ENCODE measurements around the gene G3BP1.
A peak's percentile ranks its signal among the peaks of the same experiment; 100 is the strongest.
"Not testable (repeated sequence)": the region's sequence is repeated elsewhere in the genome, so short reads cannot be mapped to it uniquely, and the experiment has no call there.

G3BP1 gene

DNA sequence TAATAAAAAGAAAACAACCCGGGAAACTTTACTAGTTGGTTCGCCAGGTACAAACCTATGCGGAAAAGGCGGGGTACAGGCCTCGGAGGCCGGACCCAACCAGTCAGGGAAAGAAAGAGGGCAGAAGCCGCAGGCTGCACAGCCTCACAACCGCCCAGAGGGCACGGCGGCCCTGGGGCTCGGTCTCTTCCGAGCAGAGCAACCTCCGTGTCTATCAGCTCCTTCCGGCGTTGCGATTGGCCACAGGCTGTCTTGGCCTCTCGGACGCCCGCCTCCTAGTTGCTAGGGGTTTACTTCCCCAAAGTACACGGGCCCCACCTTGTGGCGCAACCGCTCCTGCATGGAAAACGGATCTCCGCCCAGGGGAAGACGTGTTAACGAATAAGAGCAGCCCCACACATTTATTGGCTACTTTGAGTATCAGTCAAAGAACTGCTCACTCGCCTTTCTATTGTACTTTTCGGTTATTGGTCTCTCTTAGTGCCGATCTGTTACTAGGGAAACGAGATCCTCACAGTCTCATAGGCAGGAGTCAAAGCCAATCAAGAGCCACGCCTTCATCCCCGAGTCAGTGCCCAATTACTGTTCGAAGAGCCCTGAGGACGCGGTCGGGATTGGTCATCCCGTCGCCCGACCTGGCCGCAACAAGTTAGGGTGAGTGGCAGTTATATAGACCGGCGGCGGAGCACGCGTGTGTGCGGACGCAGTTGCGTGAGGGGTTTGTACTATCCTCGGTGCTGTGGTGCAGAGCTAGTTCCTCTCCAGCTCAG is at the start of gene G3BP1:
TSS of gene G3BP1 (plus strand) at position 696 of the 770 bp plus-strand sequence. CDS start 14,667 bp downstream, outside the sequence.
- DNase-seq = peak; percentile 98

DNA sequence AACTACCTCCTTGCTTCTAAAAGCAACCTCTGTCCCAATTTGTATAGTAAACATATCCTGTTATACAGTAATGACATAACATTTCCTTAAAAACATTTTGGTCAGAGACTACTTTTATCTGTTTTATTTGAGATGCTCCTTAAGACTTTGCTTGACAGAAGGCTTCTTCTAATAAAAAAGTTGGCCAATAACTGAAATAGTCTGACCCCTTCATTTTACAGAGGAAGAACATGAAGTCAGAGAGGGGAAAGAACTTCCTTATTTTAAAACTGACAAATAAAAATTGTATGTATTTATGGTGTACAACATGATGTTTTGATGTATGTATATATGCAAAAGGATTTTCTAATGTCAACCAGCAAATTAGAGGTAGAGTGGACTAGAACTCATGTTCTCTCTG is 49.2 kb upstream of the G3BP1 start:
- no peak for DNase-seq

- no peak for DNase-seq
Observed at GRCh38 chr5:151724360-151724759, 47.4 kb upstream of the G3BP1 start.

DNA sequence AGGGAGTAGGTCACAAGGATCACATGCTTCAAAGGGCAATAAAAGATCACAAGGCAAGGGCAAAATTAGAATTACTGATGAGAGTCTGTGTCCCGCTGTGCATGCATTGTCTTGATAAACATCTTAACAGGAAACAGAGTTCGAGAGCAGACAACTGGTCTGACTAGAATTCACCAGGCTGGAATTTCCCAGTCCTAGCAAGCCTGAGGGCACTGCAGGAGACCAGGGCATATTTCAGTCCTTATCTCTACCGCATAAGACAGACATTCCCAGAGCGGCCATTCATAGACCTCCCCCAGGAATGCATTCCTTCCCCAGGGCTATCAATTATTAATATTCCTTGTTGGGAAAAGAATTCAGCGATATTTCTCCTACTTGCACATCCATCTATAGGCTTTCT is 42.2 kb upstream of the G3BP1 start:
- DNase-seq = not testable (repeated sequence)

DNA sequence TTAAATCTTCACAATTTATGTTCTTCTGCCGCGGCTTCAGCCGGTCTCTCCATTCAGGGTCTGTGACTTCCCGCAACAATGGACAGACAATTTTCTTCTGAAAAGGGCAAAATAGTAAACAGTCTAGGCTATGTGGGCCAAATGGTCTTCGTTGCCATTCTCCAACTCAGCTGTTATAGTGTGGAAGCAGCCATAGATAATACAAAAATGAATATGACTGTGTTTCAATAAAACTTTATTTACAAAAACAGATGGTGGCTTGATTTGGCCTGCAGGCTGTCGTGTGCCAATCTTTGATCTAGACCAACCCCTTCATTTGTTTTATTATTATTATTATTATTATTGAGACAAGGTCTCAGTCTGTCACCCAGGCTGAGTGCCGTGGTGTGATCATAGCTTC is 41.4 kb upstream of the G3BP1 start:
- no peak for DNase-seq

DNA sequence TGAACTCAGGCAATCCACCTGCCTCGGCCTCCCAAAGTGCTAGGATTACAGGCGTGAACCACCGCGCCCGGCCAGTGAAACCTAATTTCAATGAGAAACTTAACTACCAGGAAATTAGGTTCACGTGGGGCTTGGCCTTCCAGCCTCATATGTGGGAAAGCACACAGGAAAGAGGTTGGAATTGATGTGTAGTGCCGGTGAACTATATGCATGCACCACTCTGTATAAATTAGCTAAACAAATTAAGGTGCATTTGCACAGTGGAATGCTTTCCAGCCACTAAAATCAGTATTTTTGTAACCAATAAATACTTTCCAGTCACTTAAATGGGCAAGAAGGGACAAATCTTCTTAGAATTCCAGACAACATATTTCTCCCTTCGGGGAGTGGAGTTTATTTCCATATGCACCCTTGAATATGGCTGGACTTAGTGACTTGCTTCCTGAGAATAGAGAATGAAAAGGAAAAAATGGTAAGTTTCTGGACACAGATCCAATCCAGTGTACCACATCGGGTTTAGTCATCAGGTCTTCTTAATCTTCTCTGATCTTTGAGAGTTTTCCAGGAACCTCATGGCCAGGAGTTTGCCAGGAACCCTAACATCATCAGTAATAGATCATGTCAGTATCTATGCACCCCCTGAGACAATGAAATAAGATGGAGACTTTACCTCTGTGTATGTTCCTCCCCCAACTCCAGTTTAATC is 38.2 kb upstream of the G3BP1 start:
- no peak for DNase-seq

GRCh38 chr5:151734064-151734408 is 37.7 kb upstream of the G3BP1 start:
- no peak for DNase-seq

DNA sequence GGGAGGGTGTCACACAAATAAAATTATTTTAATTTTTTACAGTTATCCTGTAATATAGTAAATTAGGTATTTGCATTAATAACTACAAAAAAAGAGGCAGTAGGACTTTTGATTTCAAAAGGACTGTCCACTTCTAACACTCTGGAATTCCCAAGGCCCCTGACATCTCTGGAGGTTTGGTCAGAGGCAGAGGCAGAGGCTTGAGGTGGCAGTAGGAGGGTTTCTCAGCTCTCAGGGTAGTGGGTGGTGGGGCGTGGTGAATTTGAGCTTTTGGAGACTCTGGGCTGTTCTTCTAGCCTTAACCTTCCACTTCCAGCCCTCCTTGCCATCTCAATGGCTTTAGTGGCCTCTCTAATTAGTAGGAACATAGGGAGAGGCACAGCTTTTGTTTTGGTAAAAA is 36.1 kb upstream of the G3BP1 start:
- DNase-seq = no peak

DNA sequence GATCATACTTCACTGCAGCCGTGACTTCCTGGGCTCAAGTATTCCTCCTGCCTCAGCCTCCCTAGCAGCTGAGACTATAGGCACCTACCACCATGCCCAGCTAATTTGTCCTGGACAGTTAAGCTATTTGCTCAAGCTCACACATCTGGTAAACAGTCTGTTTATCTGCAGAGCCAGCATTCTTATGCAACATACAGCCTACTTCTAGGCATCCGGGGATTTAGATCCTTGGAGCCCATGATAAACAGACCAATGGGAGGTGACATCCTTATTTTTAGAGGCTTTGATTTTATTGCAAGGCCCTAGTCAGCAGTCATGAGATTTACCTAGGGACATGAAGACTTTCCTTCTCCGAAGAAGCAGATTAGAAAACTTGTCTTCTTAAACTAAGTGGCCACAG is 34.3 kb upstream of the G3BP1 start:
- DNase-seq = no peak

DNA sequence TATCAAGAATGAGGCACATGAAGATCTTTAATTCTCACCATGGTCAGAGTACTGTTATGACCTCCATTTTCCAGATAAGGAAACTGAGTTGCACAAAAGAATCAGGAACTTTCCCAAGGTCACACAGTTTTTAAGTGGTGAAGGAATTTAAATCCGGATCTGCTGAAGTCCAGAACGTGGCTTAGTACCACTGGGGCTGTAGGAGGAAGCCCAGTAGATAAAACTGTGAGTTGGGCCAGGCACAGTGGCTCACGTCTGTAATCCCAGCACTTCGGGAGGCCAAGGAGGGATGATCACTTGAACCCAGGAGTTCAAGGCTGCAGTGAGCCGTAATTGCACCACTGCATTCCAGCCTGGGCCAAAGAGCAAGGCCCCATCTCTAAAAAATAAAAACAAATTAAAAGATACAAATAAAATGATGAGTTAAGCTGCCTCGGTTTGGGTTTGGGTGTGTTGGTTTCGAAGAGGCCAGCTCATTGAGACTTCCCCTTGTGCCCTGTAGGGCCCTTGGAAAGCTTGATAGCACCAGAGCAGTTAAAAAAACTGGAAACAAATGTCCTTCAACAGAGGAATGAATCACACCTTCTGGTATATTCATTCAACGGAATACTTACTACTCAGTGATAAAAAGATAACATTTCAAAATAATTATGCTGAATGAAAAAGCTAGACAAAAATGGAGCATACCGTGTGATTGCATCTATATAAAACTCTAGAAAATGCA is 33.5 kb upstream of the G3BP1 start:
- no peak for DNase-seq

DNA sequence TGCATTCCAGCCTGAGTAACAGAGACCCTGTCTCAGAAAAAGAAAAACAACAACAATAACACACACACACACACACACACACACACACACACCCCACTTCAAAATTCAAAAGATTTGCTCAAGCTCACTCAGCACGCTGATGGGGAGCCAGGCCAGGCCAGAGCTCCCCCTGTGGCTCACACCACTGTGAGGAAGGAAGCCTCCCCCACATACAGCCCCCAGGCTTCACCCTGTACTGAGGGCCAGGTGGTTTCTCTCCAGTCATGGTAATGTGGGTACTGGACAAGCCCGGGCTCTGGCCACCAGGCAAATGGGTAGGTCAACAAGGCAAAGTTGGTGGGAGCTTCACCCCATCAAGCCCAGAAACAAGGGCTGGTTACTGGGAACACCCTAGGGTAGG is 32.4 kb upstream of the G3BP1 start:
- no peak for DNase-seq

DNA sequence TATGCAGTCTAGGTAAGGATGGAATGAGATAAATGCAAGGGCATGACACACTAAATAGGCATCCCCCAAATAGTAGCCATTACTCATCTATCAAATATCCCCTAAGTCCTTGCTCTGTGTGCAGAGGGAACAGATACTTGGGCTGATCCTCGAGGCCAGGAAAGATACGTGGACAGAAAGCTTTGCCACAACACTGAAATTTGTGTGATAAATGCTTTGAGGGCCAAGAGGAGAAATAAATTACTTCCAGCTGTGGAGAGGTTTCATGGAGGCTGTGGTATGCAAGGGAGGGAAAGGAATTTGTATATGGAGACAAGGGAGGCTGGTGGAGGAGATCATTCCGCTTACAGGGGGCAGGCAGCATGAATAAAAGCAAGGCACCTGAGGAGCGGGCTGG is 31.8 kb upstream of the G3BP1 start:
- no peak for DNase-seq

GRCh38 chr5:151740336-151740942 is 31.3 kb upstream of the G3BP1 start:
- DNase-seq = no peak

- DNase-seq = no peak
Observed at GRCh38 chr5:151740958-151741373, 30.8 kb upstream of the G3BP1 start.

DNA sequence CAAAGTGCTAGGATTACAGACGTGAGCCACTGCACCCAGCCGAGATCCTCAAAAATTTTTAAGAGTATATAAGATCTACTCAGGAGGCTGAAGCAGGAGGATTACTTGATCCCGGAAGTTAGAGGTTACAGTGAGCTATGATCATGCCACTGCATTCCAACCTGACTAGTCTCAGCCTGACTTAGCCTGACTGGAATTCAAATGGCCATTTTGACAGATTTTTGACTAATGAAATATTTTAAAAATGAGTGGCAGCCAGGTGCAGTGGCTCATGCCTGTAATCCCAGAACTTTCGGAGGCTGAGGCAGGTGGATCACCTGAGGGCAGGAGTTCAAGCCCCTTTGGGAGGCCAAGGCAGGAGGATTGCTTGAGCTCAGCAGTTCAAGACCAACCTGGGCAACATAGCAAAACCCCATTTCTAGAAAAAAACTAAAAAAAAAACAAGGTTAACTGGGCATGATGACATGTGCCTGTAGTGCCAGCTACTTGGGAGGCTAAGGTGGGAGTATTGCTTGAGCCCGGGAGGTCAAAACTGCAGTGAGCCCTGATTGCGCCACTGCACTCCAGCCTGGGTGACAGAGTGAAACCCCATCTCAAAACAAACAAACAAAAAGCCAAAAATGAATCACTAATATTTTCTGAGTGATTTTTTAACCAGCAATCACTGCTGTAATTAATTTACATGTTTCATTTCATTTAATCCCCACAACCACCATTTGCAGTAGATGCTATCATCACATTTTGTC is 29.9 kb upstream of the G3BP1 start:
- DNase-seq = no peak

- DNase-seq = no peak
Observed at GRCh38 chr5:151742870-151743294, 28.9 kb upstream of the G3BP1 start.

- no peak for DNase-seq
Observed at GRCh38 chr5:151743530-151743929, 28.2 kb upstream of the G3BP1 start.

GRCh38 chr5:151745071-151745705 is 26.6 kb upstream of the G3BP1 start:
- no peak for DNase-seq

DNA sequence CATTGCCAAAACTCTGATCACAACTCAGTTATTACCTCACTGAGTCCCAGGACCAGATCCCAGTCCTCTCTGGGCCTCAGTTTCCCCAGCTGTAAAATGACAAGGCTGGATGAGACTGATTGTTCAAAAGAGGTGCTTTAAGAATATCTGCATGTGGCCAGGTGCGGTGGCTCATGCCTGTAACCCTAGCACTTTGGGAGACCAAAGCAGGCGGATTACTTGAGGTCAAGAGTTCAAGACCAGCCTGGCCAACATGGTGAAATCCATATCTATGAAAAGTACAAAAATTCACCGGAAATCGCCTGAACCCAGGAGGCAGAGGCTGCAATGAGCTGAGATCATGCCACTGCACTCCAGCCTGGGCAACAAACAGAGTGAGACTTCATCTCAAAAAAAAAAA is 21.6 kb upstream of the G3BP1 start:
- DNase-seq = no peak

DNA sequence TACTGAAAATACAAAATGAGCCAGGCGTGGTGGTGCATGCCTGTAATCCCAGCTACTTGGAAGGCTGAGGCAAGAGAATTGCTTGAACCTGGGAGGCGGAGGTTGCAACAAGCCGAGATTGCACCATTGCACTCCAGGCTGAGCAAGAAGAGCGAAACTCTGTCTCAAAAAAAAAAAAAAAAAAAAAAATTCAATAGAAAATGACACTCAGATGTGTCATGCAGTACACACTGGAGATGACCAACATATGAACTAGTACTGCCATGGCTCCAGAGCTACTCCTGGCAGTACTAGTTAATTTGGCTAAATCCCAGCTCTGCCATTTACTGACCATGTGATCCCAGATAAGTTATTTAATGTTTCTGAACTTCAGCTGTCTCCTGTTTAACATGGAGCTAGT is 20.7 kb upstream of the G3BP1 start:
- no peak for DNase-seq

- no peak for DNase-seq
Observed at GRCh38 chr5:151751593-151751992, 20.2 kb upstream of the G3BP1 start.

DNA sequence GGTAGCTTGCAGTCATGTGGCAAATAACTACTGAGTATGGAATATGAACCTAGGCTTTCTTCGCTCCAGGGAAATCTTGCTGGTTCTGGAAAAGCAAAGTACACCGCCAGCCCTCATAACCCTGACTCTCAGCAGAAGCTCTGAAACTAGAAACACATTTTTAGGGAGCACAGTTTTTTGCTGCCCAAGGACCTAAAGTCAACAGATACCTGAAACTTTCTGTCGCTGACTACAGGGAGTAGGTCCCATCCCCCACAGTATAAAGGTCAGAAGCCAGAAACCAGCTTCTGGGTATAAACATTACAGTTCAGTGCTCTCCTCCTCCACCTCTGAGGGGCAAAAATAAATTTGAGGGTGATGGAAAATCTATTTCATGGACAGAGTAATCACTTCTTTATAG is 16.4 kb upstream of the G3BP1 start:
- no peak for DNase-seq

Data from activated CD4-positive, alpha-beta T cell treated with anti-CD3 and anti-CD28 coated beads for 1 hour (primary cell).